Peyer's patch (tissue), 4 donors: ENCODE results near the gene ESYT2. TPM values are rescaled to one million over a fixed set of nuclear protein-coding genes. Genes with fewer than 3 reads are reported as not detected.

Experiments
- DNase-seq, 3 donors: peaks; one replicate each; pipeline ENCODE4 v3.0.0-alpha.2; 2017 to 2019
- H3K27ac ChIP-seq, 4 donors: fragments of 200-600 bp; sonication (generic); one replicate each; pipeline ENCODE4 v1.5.1; 2016 to 2019
- H3K27me3 ChIP-seq, 2 donors: fragments of 200-600 bp; sonication (generic); one replicate each; pipeline ENCODE4 v1.5.1; 2019
- H3K36me3 ChIP-seq, 3 donors: fragments of 200-600 bp; sonication (generic); one replicate each; pipeline ENCODE4 v1.5.1; 2016 to 2019
- H3K4me1 ChIP-seq, 4 donors: fragments of 200-600 bp; sonication (generic); one replicate each; pipeline ENCODE4 v1.5.1; 2016 to 2019
- H3K4me3 ChIP-seq, 4 donors: fragments of 200-600 bp; sonication (generic); 1 replicate in 3 of 4; 2 replicates in 1 of 4; pipeline ENCODE4 v1.5.1; 2016 to 2019; ENCODE audit warnings: mild to moderate bottlenecking in 1 of 4
- H3K9me3 ChIP-seq, 4 donors: fragments of 200-600 bp; sonication (generic); one replicate each; pipeline ENCODE4 v1.5.1; 2016 to 2019; ENCODE audit warnings: mild to moderate bottlenecking in 1 of 4
- CTCF ChIP-seq, 6 experiments: fragments of 450-650 bp in 4 of 6; fragments of 200-600 bp in 2 of 6; sonication (generic) in 1 of 6; IDR thresholded peaks; one replicate each; pipeline ENCODE4 v1.5.1; 2017 to 2019; ENCODE audit warnings: antibody characterized with exemption in 6 of 6, mild to moderate bottlenecking in 3 of 6, moderate library complexity in 1 of 6
- POLR2A ChIP-seq, 2 donors: fragments of 450-650 bp; IDR thresholded peaks; one replicate each; pipeline ENCODE4 v1.5.1; 2017; ENCODE audit warnings: antibody characterized with exemption in 2 of 2, mild to moderate bottlenecking in 2 of 2, moderate library complexity in 2 of 2
- total RNA-seq, 4 donors: library from RNA; depleted of rRNA; stranded (reverse); fragments of >200 nt; gene quantifications; one replicate each; pipeline ENCODE4 v1.1.0, GENCODE V29; 2016

Gene ESYT2
- total RNA-seq, 4 donors from 2014 or later = 53.6 to 137 (median 71.0) TPM

GRCh38 chr7:158776474-158776873 lies 52.8 kb downstream of the ESYT2 start:
- Histone ChIP-seq H3K27ac (no peak overlapping the region), H3K4me3 (no peak overlapping the region), H3K4me1 (peaks cover 0 to 22% (median 0%) of the 10 kb centered on the region in 4 donors), H3K27me3 (no peaks in the 10 kb centered on the region), H3K9me3 (no peaks in the 10 kb centered on the region), H3K36me3 (peaks cover 0 to 17% (median 0%) of the 10 kb centered on the region in 3 donors)
- DNase-seq = no peak
- no peak for TF ChIP-seq CTCF (IDR thresholded peaks at IDR 0.05)
- TF ChIP-seq POLR2A (IDR thresholded peaks at IDR 0.05) = no peak

GRCh38 chr7:158774952-158775351 lies 54.4 kb downstream of the ESYT2 start:
- DNase-seq = no peak
- Histone ChIP-seq H3K4me3 (no peak overlapping the region), H3K4me1 (peaks cover 0 to 20% (median 0%) of the 10 kb centered on the region in 4 donors), H3K27ac (no peak overlapping the region), H3K27me3 (no peaks in the 10 kb centered on the region), H3K36me3 (peaks cover 0 to 14% (median 0%) of the 10 kb centered on the region in 3 donors), H3K9me3 (no peaks in the 10 kb centered on the region)
- TF ChIP-seq POLR2A (IDR thresholded peaks at IDR 0.05) (no peak), CTCF (IDR thresholded peaks at IDR 0.05) (no peak)

- Histone ChIP-seq H3K27me3 (no peaks in the 10 kb centered on the region), H3K4me1 (no peaks in the 10 kb centered on the region), H3K4me3 (no peak overlapping the region), H3K9me3 (no peaks in the 10 kb centered on the region), H3K27ac (no peak overlapping the region), H3K36me3 (peaks cover 0 to 14% (median 0%) of the 10 kb centered on the region in 3 donors)
- no peak for DNase-seq
- TF ChIP-seq POLR2A (IDR thresholded peaks at IDR 0.05) (no peak), CTCF (IDR thresholded peaks at IDR 0.05) (no peak)
Observed at GRCh38 chr7:158772916-158773315, 56.4 kb downstream of the ESYT2 start.

GRCh38 chr7:158771213-158771834 lies 58.0 kb downstream of the ESYT2 start:
- Histone ChIP-seq H3K27ac (no peak overlapping the region), H3K4me1 (no peaks in the 10 kb centered on the region), H3K4me3 (no peak overlapping the region), H3K9me3 (no peaks in the 10 kb centered on the region), H3K27me3 (no peaks in the 10 kb centered on the region), H3K36me3 (peaks cover 0 to 28% (median 0%) of the 10 kb centered on the region in 3 donors)
- TF ChIP-seq POLR2A (IDR thresholded peaks at IDR 0.05) (no peak), CTCF (IDR thresholded peaks at IDR 0.05) (no peak)
- no peak for DNase-seq

- Histone ChIP-seq H3K36me3 (peaks cover 0 to 46% (median 0%) of the 10 kb centered on the region in 3 donors), H3K4me3 (no peak overlapping the region), H3K27ac (no peak overlapping the region), H3K27me3 (no peaks in the 10 kb centered on the region), H3K9me3 (no peaks in the 10 kb centered on the region), H3K4me1 (no peaks in the 10 kb centered on the region)
- DNase-seq = no peak
- no peak for TF ChIP-seq CTCF (IDR thresholded peaks at IDR 0.05)
- no peak for TF ChIP-seq POLR2A (IDR thresholded peaks at IDR 0.05)
Observed at GRCh38 chr7:158767707-158768106, 61.6 kb downstream of the ESYT2 start.
